Measurements from ENCODE around the gene FGF19.
A peak's percentile ranks its signal among the peaks of the same experiment; 100 is the strongest.

FGF19 gene

GRCh38 chr11:69718147-69718546 lies 14.3 kb upstream of the FGF19 start:
- no peak for DNase-seq

GRCh38 chr11:69716891-69717747 lies 13.3 kb upstream of the FGF19 start:
- DNase-seq: no peak

GRCh38 chr11:69716099-69716498 lies 12.3 kb upstream of the FGF19 start:
- DNase-seq: no peak

- DNase-seq: no peak
These were observed 11.6 kb upstream of the FGF19 start for GRCh38 chr11:69715446-69715845.

- DNase-seq: no peak
These were observed 8.3 kb upstream of the FGF19 start for GRCh38 chr11:69711822-69712801.

- no peak for DNase-seq
These were observed 5.0 kb upstream of the FGF19 start for GRCh38 chr11:69708736-69709401.

- no peak for DNase-seq
These were observed 3.4 kb upstream of the FGF19 start for GRCh38 chr11:69707176-69707575.

GRCh38 chr11:69705901-69706787 lies 2.3 kb upstream of the FGF19 start:
- no peak for DNase-seq

GRCh38 chr11:69705351-69705811 lies 1.6 kb upstream of the FGF19 start:
- no peak for DNase-seq

- peak in 1 of 56 donors; percentile 18 for DNase-seq
These were observed 859 bp upstream of the FGF19 start for GRCh38 chr11:69704508-69705253.

GRCh38 chr11:69703453-69703767 lies 412 bp downstream of the FGF19 start:
- no peak for DNase-seq

GRCh38 chr11:69702769-69703452 lies 911 bp downstream of the FGF19 start:
- DNase-seq: no peak

GRCh38 chr11:69702239-69702691 lies 1.6 kb downstream of the FGF19 start:
- DNase-seq: no peak

- DNase-seq: peak in 37 of 56 donors; percentile 3 to 72 (median 30)
These were observed 3.3 kb downstream of the FGF19 start for GRCh38 chr11:69700278-69701140.

- no peak for DNase-seq
These were observed 4.6 kb downstream of the FGF19 start for GRCh38 chr11:69699213-69699612.

GRCh38 chr11:69698362-69698761 lies 5.5 kb downstream of the FGF19 start:
- no peak for DNase-seq

- no peak for DNase-seq
These were observed 6.0 kb downstream of the FGF19 start for GRCh38 chr11:69697861-69698260.

GRCh38 chr11:69697469-69697843 lies 6.4 kb downstream of the FGF19 start:
- no peak for DNase-seq

All from amygdala (tissue), 56 donors.